ENCODE results near the gene VEZT.

The VEZT gene

DNA sequence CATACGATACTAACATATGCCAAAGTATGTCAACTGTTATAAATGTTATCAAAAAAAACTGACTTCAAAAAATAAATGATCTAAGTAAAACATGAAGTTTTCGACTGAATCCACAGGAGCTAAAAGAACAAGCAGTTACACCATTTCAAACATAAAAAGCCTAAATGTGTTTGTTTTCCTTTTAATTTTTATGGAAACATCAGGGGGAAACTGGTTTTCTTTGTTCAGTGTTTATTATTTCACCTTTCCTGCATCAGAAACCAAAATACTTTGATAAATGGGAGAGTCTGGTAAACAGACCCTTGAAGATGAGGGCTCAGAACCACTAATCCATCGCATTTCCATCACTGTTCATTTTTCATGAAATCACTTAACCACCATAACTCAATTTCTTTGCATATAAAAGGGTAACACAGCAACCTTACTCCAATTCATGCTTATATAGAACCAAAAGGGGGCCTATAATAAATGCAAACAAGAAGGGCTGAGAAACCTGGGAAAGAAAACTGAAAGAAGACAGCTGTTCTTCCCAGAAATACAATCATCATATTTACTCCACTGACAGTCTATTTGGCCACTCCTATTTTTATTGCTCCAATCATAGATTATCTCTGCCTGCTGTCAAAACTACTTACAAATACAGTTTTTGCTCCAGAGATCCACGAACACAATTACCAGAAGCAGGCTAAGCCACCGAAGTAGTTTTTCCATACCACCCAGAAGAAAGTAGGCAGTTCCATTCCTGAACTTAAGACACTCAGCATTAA, 17.3 kb upstream of the VEZT start:
- no peak for DNase-seq (ENCODE audit: low read depth)

DNA sequence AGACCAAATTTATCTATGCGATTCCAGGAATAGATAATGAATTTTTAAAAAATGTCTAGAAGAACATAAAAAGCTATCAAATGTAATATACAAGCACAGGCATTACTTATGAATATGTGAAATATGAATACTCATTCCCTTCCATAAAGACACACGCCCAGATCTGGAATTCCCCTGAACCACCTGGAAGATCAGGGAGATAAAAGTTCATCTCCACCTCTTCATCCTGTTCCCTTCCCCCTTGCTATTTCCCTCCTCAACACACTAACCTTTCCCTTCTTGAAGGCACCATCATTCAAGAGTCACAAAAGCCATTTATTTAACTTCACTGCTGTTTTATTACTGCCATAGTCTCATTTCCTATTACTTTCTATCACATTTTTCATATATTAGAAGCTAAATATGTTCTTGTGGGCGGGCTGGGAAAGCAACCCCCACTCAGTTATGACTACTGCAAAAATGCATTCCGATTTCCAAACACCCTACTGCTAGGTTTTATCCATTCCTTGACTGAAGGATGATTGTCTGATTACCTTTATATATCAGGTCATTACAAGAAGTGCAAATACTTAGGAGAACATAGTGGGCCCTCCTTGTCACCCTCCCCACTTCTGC, 16.4 kb upstream of the VEZT start:
- no peak for DNase-seq (ENCODE audit: low read depth)

GRCh38 chr12:95202691-95203486, 14.7 kb upstream of the VEZT start:
- DNase-seq (ENCODE audit: low read depth) = no peak

DNA sequence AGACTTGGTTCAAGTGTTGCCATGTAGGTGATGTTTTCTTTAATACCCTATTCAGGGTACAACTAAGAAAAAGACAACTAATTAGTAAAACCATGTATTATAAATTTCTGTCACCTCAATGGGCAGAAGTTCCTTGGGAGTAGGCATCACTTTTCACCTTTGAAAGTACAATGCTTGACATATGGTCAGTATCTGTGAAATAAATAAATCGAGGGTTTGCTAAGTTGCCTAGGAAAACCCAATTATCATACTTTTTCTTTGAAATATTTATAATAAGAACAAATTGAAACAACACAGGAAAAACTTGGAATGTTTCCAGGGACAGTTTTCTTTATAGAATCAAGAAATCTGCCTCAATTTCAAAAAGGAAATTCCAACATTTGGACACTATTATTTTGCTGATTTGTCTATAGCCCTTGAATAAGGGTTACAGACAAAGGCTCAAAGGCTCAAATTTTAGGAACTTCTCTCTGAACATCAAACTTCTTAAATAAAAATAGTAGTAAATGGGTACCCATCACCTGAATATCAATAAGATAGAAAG, 14.0 kb upstream of the VEZT start:
- DNase-seq (ENCODE audit: low read depth) = no peak

DNA sequence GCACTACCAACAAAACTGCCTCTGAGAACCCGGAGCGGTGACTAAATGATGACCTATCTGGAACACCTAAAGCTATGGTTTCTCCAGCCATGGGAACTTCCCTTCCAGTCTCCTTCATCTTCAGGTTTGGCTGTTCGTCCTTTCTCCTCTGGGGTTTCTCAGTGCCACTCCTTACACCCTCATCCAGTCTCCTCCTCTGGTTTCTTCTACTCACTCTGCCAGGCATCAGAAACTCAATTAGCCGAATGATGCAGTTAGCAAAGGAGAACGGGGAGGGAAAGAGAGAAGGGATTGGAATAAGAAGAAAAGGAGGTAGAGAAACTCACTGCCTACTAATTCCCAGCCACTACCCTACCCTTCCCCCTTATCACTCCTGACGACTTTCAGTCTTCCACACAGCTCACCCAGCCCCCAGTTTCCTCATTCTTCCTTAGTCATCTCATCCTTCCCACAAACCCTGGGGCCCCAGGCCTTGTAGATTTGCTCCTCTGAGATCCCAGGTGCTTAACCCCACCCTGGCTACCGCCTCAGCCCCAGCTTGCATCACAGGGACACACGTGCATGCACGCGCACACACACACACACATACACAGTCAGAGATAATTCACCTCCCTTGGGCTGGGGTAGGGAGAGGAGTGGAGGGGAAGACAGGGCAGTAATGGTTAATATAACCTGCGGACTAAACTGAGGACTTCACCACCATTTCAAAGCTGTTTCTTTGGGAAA, 13.3 kb upstream of the VEZT start:
- DNase-seq (ENCODE audit: low read depth) = no peak

DNA sequence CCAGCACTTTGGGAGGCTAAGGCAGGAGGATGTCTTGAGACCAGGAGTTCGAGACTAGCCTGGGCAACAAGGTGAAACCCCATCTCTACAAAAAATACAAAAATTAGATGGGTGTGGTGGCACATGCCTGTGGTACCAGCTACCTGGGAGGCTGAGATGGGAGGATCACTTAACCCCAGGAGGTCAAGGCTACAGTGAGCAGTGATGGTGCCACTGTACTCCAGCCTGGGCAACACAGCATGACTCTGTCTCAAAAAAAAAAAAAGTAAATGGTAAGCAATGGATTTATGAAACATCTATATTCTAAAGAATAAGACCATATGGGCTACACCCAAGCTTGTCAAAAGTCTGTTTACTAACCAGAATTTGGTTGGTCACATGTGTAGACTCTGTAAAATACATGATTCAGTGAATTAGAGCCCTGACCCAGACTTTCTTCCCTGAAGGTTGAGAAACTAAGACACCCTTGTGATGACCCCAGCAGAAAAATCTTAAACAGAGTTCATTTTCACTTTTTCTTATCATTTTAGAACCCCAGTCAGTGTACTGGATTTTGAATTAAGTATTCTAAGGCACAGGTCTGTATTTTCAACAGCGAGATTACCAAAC, 12.5 kb upstream of the VEZT start:
- no peak for DNase-seq (ENCODE audit: low read depth)

GRCh38 chr12:95205685-95206084, 11.9 kb upstream of the VEZT start:
- DNase-seq (ENCODE audit: low read depth) = peak; percentile 69

DNA sequence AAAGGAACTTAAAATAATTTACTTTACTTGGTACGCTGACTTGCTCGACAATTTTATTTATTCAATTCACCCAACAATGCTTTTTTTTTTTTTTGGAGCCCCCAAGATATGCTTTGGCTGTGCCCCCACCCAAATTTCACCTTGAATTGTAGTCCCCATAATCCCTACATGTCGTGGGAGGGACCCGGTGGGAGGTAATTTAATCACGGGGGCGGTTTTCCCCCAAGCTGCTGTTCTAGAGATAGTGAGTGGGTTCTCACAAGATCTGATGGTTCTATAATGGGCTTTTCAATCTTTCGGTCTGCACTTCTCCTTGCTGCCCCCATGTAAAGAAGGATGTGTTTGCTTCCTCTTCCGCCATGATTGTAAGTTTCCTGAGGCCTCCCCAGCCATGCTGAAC, 10.7 kb upstream of the VEZT start:
- no peak for DNase-seq (ENCODE audit: low read depth)

- DNase-seq (ENCODE audit: low read depth) = no peak
Observed at GRCh38 chr12:95207407-95207806, 10.2 kb upstream of the VEZT start.

GRCh38 chr12:95208678-95209077, 8.9 kb upstream of the VEZT start:
- DNase-seq (ENCODE audit: low read depth) = no peak

- DNase-seq (ENCODE audit: low read depth) = no peak
Observed at GRCh38 chr12:95212586-95212985, 5.0 kb upstream of the VEZT start.

GRCh38 chr12:95213119-95213518, 4.5 kb upstream of the VEZT start:
- DNase-seq (ENCODE audit: low read depth) = no peak

- no peak for DNase-seq (ENCODE audit: low read depth)
Observed at GRCh38 chr12:95213928-95214327, 3.7 kb upstream of the VEZT start.

DNA sequence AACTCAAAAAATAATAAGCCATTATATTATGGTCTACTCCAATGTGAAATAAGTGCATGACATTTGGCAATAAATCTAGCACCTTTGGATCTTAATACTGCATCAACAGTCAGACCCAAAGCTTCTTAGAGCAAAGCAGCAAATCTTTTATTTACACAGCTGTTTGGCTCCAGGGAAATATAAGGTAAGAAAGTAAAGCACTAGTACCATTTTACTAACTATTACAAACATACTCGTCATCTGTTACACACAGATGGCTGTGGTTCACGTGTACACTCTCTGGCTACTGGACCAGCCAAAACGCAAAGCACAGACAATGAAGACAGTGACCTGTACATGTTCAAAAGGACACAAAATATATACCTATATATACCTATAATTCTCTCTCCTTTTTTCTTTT, 3.1 kb upstream of the VEZT start:
- DNase-seq (ENCODE audit: low read depth) = no peak

DNA sequence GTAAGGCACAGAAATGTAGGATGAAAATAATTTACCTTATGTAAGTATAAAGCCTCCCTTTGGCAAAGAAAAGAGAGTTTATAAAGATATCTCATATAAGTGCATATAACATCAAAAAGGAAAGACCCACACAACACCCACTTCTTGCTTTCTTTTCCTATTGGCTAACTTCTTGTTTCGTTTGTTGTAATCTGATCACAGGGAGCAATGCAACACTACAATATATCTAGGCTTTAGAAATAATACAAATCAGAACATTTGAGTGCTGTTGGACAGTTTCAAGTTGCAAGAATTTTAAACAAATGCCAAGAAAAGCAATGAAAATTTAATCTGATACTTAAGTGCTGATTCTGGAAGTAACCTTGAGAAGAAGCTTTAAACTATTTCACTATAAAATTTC, 1.7 kb upstream of the VEZT start:
- peak; percentile 74 for DNase-seq (ENCODE audit: low read depth)

- no peak for DNase-seq (ENCODE audit: low read depth)
Observed at GRCh38 chr12:95216711-95217376, 763 bp upstream of the VEZT start.

DNA sequence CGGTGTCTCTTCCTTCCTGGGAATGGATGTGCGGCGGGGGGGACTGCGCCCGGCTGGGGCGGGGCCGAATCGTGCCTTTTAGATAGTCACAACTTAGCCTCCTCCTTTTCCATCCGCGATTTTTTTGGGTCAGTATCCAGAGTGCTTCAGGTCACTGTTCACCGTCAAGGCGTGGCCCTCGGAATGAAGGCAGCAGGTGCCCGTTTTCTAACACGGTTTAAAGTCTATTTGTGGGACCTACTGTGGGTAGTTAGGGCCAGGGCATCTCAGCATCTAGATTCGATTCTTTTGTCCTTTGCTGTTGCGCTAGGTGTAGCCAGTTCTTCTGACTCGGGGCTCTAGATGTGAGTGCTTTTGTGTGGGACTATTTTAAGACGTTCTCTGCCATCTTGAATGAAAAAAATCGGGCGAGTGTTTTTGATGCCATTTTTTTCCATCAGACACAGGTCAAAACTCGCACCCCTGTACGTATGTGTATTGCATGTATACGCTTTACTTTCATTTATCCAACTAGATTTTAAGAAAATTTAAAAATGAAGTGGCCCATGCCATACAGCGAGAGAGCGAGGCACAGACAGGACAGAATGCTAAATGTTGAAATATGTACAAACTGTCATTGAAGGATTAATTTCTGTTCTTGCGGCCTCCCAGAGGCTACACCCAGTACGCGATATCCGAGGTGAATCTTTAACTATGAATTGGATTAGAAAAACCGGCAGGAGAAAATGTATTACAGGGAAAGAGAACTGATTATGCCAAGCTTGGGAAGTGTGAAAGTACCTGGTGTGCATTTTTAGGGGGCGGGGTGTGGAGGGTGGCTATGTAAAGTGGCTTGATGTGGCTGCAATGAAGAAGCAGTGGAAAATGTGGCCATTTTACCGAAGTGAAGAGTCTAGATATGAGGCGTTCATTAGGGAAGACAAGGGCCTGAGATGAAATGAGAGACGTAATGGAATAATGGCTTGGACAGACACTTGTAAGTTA, 835 bp downstream of the VEZT start:
- peak; percentile 73 for DNase-seq (ENCODE audit: low read depth)

DNA sequence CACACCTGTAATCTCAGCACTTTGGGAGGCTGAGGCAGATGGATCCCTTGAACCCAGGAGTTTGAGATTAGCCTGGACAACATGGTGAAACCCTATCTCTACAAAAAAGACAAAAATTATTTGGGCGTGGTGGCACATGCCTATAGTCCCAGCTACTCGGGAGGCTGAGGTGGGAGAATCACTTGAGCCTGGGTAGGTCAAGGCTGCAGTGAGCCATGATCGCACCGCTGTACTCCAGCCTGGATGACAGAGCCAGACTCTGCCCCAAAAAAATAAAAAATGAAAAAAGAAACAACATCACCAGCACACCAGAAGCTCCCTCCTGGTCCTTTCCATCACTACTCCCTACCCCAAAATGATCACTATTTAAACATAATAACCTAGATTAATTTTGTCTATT, 2.6 kb downstream of the VEZT start:
- no peak for DNase-seq (ENCODE audit: low read depth)

DNA sequence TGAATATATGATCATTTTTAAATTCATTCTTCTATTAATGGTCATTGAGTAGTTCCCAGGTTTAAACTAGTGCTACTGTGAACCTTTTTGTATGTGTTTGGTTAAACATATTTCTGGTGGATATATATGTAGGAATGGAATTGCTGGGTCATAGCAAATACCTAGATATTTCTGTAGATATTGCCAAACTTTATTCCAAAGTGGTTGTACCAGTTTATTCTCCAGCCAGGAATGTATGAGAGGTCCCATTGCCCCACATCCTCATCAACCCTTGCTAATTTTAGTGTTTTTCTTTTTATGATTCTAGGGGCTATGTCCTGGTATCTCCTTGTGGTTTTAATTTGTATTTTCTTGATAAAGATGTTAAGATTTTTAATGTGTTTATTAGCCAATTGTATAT, 3.1 kb downstream of the VEZT start:
- DNase-seq (ENCODE audit: low read depth) = no peak
